Measurements from ENCODE around the gene ELOVL4.

ELOVL4 gene

DNA sequence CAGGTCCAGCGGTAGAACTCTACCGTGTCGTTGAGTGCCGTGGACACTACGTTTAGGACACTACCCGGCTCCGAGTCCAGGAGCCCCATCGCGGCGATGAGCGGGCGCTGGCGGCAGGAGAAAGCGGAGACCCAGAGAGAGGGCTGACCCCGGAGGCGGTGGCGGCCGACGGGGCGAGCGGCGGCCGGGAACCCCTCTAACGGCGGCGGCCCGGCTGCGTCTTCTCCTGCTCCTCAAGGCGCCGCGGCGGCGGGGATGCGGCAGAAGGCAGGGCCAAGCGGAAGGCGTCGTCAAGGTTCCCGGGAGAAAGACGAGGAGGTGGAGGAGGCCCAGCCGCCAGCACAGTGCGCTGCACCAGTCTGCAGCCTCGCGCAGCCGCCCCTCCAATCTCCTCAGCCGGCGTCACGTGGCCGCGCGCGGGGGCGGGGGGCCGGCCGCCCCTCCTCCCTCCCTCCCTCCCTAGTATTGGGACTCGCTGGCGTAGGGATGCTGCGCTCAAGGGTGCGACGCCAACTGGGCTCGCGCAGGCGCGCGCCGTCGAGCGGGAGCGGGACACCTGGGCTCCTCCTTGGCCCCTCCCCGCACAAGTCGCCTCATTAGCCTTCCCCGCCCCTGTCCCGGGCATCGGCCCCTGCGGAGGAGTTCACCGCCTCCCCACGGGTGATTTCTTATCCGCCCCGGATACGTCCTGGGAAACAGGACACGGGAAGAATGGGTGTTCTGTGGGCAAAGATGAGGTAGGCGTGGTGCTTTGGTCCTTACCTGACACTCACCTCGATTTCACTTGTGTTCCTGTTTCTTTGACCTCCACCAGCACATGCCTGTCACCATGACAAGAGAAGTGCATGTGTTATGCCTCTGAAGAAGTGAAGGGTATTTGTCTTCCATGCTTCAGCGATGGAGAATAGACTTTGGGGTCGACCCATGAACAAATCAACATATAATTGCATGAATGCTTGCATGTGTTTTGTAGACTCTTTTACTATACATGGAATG, at the start of gene ELOVL4:
ELOVL4 (minus strand) TSS at position 363 of the 996 bp plus-strand sequence; CDS start at position 89, 274 bp downstream.
- H3K4me3 Mint-ChIP-seq = peak within 1 kb of the TSS; percentile 97
- DNase-seq = peak; percentile 81
- no peaks in the 10 kb centered on the region for H3K36me3 Mint-ChIP-seq (ENCODE audit: low read depth)
- H3K27ac Mint-ChIP-seq = peak within 1 kb of the TSS; percentile 89
- no peaks in the 10 kb centered on the region for H3K9me3 Mint-ChIP-seq
- peaks cover 15% of the 10 kb centered on the region for H3K27me3 Mint-ChIP-seq (ENCODE audit: low read depth, poor library complexity)
- TF ChIP-seq, protein P1, sequence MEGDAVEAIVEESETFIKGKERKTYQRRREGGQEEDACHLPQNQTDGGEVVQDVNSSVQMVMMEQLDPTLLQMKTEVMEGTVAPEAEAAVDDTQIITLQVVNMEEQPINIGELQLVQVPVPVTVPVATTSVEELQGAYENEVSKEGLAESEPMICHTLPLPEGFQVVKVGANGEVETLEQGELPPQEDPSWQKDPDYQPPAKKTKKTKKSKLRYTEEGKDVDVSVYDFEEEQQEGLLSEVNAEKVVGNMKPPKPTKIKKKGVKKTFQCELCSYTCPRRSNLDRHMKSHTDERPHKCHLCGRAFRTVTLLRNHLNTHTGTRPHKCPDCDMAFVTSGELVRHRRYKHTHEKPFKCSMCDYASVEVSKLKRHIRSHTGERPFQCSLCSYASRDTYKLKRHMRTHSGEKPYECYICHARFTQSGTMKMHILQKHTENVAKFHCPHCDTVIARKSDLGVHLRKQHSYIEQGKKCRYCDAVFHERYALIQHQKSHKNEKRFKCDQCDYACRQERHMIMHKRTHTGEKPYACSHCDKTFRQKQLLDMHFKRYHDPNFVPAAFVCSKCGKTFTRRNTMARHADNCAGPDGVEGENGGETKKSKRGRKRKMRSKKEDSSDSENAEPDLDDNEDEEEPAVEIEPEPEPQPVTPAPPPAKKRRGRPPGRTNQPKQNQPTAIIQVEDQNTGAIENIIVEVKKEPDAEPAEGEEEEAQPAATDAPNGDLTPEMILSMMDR (IDR thresholded peaks at IDR 0.05) = no peak
- H3K4me1 Mint-ChIP-seq = peaks cover 36% of the 10 kb centered on the region

DNA sequence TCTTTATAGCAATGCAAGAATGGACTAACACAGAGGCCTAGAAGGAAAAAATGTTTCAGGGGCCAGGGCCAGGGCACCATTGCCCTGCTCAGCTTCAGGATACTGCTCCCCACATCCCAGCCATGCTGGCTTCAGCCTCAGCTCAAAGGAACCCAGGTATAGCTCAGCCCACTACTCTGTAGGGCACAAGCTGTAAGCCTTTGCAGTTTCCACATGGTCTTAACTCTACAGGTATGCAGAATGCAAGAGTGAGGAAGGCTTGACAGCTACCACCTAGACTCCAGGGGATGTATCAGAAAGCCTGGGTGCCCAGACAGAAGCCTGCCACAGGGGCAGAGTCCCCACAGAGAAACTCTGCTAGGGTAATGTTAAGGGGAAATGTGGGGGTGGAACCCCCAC, 46.6 kb upstream of the ELOVL4 start:
- Mint-ChIP-seq H3K27me3 (ENCODE audit: low read depth, poor library complexity) (peaks cover 7% of the 10 kb centered on the region), H3K4me3 (no peak overlapping the region), H3K36me3 (ENCODE audit: low read depth) (no peaks in the 10 kb centered on the region)

DNA sequence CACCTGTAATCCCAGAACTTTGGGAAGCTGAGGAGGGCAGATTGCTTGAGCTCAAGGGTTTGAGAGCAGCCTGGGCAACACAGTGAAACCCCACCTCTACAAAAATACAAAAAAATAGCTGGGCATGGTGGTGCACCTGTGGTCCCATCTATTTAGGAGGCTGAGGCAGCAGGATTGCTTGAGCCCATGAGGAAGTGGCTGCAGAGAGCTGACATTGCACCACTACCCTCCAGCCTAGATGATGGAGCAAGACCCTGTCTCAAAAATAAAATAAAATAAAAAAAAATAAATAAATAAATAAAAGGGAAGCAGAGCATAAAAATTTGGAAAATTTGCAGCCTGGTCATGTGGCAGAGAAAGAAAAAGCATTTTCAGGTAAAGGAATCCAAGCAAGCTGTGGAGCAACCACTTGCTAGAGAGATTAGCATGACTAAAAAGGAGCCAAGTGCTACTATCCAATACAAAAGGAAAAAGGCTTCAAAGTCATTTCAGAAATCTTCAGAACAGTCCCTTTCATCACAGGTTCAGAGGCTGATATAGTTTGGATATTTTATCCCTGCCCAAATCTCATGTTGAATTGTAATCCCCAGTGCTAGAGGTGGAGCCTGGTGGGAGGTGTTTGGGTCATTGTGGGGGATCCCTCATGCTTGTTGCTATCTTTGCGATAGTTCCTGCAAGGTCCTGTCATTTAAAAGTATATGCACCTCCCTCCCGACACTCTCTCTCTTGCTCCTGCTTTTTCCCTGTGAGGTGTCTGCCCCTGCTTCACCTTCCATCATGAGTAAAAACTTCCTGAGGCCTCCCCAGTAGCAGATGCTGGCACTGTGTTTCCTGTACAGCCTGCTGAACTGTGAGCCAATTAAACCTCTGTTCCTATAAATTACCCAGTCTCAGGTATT, 45.9 kb upstream of the ELOVL4 start:
- no peaks in the 10 kb centered on the region for H3K36me3 Mint-ChIP-seq (ENCODE audit: low read depth)
- no peak overlapping the region for H3K4me3 Mint-ChIP-seq
- peaks cover 5% of the 10 kb centered on the region for H3K9me3 Mint-ChIP-seq
- TF ChIP-seq, protein P1 (IDR thresholded peaks at IDR 0.05) = no peak
- H3K27me3 Mint-ChIP-seq (ENCODE audit: low read depth, poor library complexity) = peaks cover 7% of the 10 kb centered on the region
- H3K27ac Mint-ChIP-seq = no peak overlapping the region
- DNase-seq = no peak
- H3K4me1 Mint-ChIP-seq = no peaks in the 10 kb centered on the region

More for the DNA sequence above, 46.6 kb upstream of the ELOVL4 start:
- TF ChIP-seq, protein P1 (IDR thresholded peaks at IDR 0.05) = no peak
- H3K9me3 Mint-ChIP-seq = peaks cover 5% of the 10 kb centered on the region
- no peak for DNase-seq
- H3K27ac Mint-ChIP-seq = no peak overlapping the region
- H3K4me1 Mint-ChIP-seq = no peaks in the 10 kb centered on the region

DNA sequence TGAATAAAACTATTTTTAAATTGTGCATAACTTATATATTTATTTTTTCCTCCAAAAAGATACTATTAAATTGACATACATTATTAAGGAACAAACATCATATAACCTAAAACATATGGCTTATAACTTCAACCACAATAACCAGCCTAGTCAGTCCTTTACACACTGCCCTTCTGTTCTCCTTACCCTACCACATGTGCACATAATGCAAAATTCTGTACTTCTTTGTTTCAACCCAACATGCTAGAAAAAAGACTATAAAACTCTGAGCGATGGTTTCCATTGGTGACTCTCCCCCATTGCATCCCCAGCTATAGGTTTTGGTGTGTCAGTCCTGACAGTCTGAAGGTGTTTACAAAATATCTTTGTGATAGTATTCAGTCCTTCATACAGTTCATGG, 42.3 kb upstream of the ELOVL4 start:
- DNase-seq = no peak
- Mint-ChIP-seq H3K4me3 (no peak overlapping the region), H3K36me3 (ENCODE audit: low read depth) (no peaks in the 10 kb centered on the region), H3K9me3 (no peaks in the 10 kb centered on the region), H3K27ac (no peak overlapping the region), H3K4me1 (peaks cover 5% of the 10 kb centered on the region), H3K27me3 (ENCODE audit: low read depth, poor library complexity) (peaks cover 2% of the 10 kb centered on the region)
- TF ChIP-seq, protein P1 (IDR thresholded peaks at IDR 0.05) = no peak

DNA sequence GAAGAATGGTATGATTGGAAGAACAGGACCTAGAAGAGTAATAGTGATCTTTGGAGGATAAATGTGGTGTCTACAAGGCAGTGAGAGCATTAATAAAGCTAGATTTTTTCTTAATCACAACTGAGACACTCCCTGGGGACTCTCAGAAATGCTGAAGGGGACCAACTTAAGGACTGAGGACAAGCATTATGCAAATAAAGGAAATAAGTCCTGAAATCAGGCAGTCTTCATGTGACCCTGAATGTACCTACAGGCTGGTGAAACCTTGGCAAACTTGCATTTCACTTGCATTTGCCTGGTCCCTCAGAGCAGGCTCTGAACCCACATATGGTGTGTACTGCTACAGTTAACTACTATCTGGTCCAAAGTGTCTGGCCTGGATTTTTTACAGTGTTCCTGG, 37.8 kb upstream of the ELOVL4 start:
- TF ChIP-seq, protein P1 (IDR thresholded peaks at IDR 0.05) = no peak
- no peaks in the 10 kb centered on the region for H3K36me3 Mint-ChIP-seq (ENCODE audit: low read depth)
- H3K9me3 Mint-ChIP-seq = no peaks in the 10 kb centered on the region
- peaks cover 10% of the 10 kb centered on the region for H3K4me1 Mint-ChIP-seq
- H3K4me3 Mint-ChIP-seq = no peak overlapping the region
- no peak overlapping the region for H3K27ac Mint-ChIP-seq
- DNase-seq = no peak
- H3K27me3 Mint-ChIP-seq (ENCODE audit: low read depth, poor library complexity) = no peaks in the 10 kb centered on the region

Measured in nephron progenitor cell (in vitro differentiated cells).